ENCODE measurements around the gene SNAPC5. TPM values are rescaled to one million over a fixed set of nuclear protein-coding genes. Genes with fewer than 3 reads are reported as not detected.

The SNAPC5 gene
- total RNA-seq, 4 donors from 2014 or later, result 2.6 to 64.0 (median 32.1) TPM

DNA sequence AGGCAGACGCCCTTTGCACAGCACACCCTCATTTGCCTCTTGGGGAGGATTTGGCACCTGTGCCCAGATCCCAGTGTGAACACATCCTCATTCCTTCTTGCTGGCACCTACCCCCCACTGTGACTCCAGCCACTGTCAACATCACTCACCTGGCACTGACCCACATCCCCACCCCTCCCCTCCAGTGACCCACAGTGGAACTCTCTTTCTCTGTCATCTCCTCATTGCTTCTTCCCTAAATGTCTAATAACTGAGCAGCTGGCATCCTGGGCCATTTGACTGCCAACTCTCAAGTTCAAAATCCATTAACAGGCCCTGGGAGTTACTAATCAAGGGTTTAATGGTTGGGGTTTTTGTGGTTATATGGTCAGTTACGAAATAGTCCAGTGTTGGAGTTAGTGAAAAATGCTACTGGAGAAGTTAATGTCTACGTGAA lies 14.4 kb downstream of the SNAPC5 start:
- in situ Hi-C loops (cut with MboI; ENCODE audit: low pct_ligation_motif_present in 1 of 4, low pct_unique_long_range_greater_than_20kb in 1 of 4, low sequenced_read_pairs in 3 of 4), result loop anchor here in 1 of 4 donors (25.0 kb wide), 1 partner anchor 96 kb away; the partner anchor contains the start of gene MAP2K1
- no peak for DNase-seq
- WGBS, 2 donors (ENCODE audit: low coverage in 1 of 2), result 79 to 92% methylated on average over 3 of the region's 3 CpGs
- Histone ChIP-seq H3K27ac (no peak overlapping the region), H3K27me3 (no peaks in the 10 kb centered on the region), H3K9me3 (no peaks in the 10 kb centered on the region), H3K4me1 (no peaks in the 10 kb centered on the region), H3K36me3 (peaks cover 0 to 15% (median 2%) of the 10 kb centered on the region in 4 donors), H3K4me3 (no peak overlapping the region)
- intact Hi-C loops (cut with DNase I; ENCODE audit: low total_unique reads), result no loop called here
- TF ChIP-seq, protein P1, sequence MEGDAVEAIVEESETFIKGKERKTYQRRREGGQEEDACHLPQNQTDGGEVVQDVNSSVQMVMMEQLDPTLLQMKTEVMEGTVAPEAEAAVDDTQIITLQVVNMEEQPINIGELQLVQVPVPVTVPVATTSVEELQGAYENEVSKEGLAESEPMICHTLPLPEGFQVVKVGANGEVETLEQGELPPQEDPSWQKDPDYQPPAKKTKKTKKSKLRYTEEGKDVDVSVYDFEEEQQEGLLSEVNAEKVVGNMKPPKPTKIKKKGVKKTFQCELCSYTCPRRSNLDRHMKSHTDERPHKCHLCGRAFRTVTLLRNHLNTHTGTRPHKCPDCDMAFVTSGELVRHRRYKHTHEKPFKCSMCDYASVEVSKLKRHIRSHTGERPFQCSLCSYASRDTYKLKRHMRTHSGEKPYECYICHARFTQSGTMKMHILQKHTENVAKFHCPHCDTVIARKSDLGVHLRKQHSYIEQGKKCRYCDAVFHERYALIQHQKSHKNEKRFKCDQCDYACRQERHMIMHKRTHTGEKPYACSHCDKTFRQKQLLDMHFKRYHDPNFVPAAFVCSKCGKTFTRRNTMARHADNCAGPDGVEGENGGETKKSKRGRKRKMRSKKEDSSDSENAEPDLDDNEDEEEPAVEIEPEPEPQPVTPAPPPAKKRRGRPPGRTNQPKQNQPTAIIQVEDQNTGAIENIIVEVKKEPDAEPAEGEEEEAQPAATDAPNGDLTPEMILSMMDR (IDR thresholded peaks at IDR 0.05), result no peak
- no peak for TF ChIP-seq POLR2A (IDR thresholded peaks at IDR 0.05)
- TF ChIP-seq POLR2AphosphoS5 (IDR thresholded peaks at IDR 0.05), result no peak
- TF ChIP-seq EP300 (IDR thresholded peaks at IDR 0.05; ENCODE audit: low read depth), result no peak

DNA sequence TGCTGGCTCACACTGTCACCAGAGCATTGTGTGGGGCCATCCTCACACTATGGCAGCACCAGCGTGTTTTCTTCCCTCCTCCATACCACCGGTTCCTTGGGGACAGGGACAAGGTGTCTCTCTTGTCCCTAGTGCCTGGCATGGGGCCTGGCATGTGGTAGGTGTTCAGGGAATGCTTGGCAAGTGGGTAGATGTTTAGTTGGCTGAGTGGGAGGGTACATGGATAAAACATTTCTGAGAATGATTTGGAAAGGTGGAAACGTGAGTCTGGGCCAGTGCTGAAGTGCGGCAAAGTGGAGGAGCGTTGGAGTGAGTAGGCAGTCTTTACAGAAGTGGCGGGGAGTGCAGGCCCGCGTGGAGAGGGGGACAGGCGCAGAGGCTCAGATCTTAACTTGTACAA lies 15.0 kb downstream of the SNAPC5 start:
- Histone ChIP-seq H3K27ac (no peak overlapping the region), H3K27me3 (no peaks in the 10 kb centered on the region), H3K9me3 (no peaks in the 10 kb centered on the region), H3K36me3 (peaks cover 0 to 15% (median 2%) of the 10 kb centered on the region in 4 donors), H3K4me3 (no peak overlapping the region), H3K4me1 (no peaks in the 10 kb centered on the region)
- in situ Hi-C loops (cut with MboI; ENCODE audit: low pct_ligation_motif_present in 1 of 4, low pct_unique_long_range_greater_than_20kb in 1 of 4, low sequenced_read_pairs in 3 of 4), result loop anchor here in 1 of 4 donors (25.0 kb wide), 1 partner anchor 95 kb away; the partner anchor contains the start of gene MAP2K1
- TF ChIP-seq POLR2AphosphoS5 (IDR thresholded peaks at IDR 0.05), result no peak
- intact Hi-C loops (cut with DNase I; ENCODE audit: low total_unique reads), result no loop called here
- 91 to 95% methylated on average over 7 to 9 of the region's 9 CpGs for WGBS, 2 donors (ENCODE audit: low coverage in 1 of 2)
- no peak for DNase-seq

DNA sequence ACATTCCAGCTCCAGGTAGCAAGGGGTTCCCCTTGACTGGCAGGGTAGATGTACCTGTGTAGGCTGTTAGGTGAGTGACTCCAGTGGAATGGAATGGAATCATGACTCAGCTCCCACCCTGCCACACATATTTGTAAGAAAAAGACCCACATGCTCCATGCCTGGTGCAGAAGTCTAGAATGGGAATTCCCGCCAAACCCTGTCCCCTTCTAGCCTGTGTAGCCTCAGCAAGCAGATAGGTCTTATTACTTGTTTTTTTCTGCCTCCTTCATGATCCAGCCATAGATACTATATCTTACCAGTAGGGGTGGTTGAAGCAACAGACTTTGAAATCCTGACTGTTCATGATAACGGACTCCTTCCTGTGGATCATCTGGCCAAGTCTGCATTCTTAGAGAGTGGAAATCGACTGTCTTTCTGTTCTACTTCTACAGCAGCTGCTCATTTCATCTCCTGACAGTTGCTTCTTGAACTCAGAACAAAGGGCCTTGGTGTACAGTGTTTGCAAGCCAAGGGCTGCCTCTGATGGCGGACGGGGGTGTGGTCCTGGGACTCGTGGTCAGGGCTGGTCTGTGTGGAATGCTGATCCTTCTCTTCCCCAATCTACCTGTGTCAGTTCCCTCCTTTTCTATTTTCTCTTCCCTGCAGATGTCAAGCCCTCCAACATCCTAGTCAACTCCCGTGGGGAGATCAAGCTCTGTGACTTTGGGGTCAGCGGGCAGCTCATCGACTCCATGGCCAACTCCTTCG lies 16.3 kb downstream of the SNAPC5 start:
- no peaks in the 10 kb centered on the region for H3K27me3 ChIP-seq
- intact Hi-C loops (cut with DNase I; ENCODE audit: low total_unique reads), result no loop called here
- in situ Hi-C loops (cut with MboI; ENCODE audit: low pct_ligation_motif_present in 1 of 4, low pct_unique_long_range_greater_than_20kb in 1 of 4, low sequenced_read_pairs in 3 of 4), result loop anchor here in 1 of 4 donors (25.0 kb wide), 1 partner anchor 94 kb away; the partner anchor contains the start of gene MAP2K1
- H3K9me3 ChIP-seq, result no peaks in the 10 kb centered on the region
- peaks cover 0 to 12% (median 2%) of the 10 kb centered on the region in 4 donors for H3K36me3 ChIP-seq
- 85 to 88% methylated on average over 5 to 10 of the region's 10 CpGs for WGBS, 2 donors (ENCODE audit: low coverage in 1 of 2)
- no peak overlapping the region for H3K27ac ChIP-seq
- DNase-seq, result no peak
- H3K4me3 ChIP-seq, result no peak overlapping the region
- H3K4me1 ChIP-seq, result no peaks in the 10 kb centered on the region
- TF ChIP-seq POLR2AphosphoS5 (IDR thresholded peaks at IDR 0.05) (no peak), EP300 (IDR thresholded peaks at IDR 0.05; ENCODE audit: low read depth) (no peak), POLR2A (IDR thresholded peaks at IDR 0.05) (no peak)
- TF ChIP-seq, protein P1 (IDR thresholded peaks at IDR 0.05), result no peak

DNA sequence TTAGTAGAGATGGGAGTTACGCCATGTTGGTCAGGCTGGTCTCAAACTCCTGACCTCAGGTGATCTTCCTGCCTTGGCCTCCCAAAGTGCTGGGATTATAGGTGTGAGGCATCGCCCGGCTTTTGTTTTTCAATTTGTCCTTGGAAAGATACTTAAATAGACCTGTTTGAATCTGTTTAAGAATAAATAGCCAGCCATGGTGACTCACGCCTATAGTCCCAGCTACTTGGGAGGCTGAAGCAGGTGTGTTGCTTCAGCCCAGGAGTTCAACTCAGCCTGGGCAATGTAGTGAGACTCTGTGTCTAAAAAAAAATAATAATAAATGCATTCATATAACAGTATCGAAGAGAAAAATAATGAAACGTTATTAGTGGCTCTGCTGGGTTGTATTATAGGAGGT lies 17.3 kb downstream of the SNAPC5 start:
- intact Hi-C loops (cut with DNase I; ENCODE audit: low total_unique reads), result no loop called here
- no peaks in the 10 kb centered on the region for H3K9me3 ChIP-seq
- H3K4me1 ChIP-seq, result no peaks in the 10 kb centered on the region
- H3K27me3 ChIP-seq, result no peaks in the 10 kb centered on the region
- in situ Hi-C loops (cut with MboI; ENCODE audit: low pct_ligation_motif_present in 1 of 4, low pct_unique_long_range_greater_than_20kb in 1 of 4, low sequenced_read_pairs in 3 of 4), result loop anchor here in 1 of 4 donors (25.0 kb wide), 1 partner anchor 93 kb away; the partner anchor contains the start of gene MAP2K1
- no peak overlapping the region for H3K4me3 ChIP-seq
- 89 to 98% methylated on average over 3 to 6 of the region's 6 CpGs for WGBS, 2 donors (ENCODE audit: low coverage in 1 of 2)
- peaks cover 0 to 12% (median 2%) of the 10 kb centered on the region in 4 donors for H3K36me3 ChIP-seq
- H3K27ac ChIP-seq, result no peak overlapping the region
- no peak for DNase-seq
- no peak for TF ChIP-seq EP300 (IDR thresholded peaks at IDR 0.05; ENCODE audit: low read depth)
- TF ChIP-seq, protein P1 (IDR thresholded peaks at IDR 0.05), result no peak
- no peak for TF ChIP-seq POLR2AphosphoS5 (IDR thresholded peaks at IDR 0.05)
- TF ChIP-seq POLR2A (IDR thresholded peaks at IDR 0.05), result no peak
